ENCODE data around the gene DAAM1.

Gene DAAM1

GRCh38 chr14:59292028-59292427, 103.6 kb downstream of the DAAM1 start:
- Histone ChIP-seq H3K27me3 (ENCODE audit: control insufficient read depth, insufficient read depth, low read length) (no peaks in the 10 kb centered on the region), H3K27ac (ENCODE audit: low read depth, low read length) (no peak overlapping the region), H3K4me3 (ENCODE audit: low read depth, low read length) (no peak overlapping the region)

GRCh38 chr14:59292921-59293534, 104.6 kb downstream of the DAAM1 start:
- no peaks in the 10 kb centered on the region for H3K9me3 ChIP-seq (ENCODE audit: control insufficient read depth, insufficient read depth, low read length)
- no peak overlapping the region for H3K4me3 ChIP-seq (ENCODE audit: low read depth, low read length)
- no peaks in the 10 kb centered on the region for H3K27me3 ChIP-seq (ENCODE audit: control insufficient read depth, insufficient read depth, low read length)
- H3K27ac ChIP-seq (ENCODE audit: low read depth, low read length), result no peak overlapping the region
- no peaks in the 10 kb centered on the region for H3K4me1 ChIP-seq (ENCODE audit: control insufficient read depth, insufficient read depth, low read length)
- peaks cover 13% of the 10 kb centered on the region for H3K36me3 ChIP-seq (ENCODE audit: control insufficient read depth, insufficient read depth, low read length)
- H3K9ac ChIP-seq (ENCODE audit: low read depth, low read length), result no peak overlapping the region

More at GRCh38 chr14:59292028-59292427, 103.6 kb downstream of the DAAM1 start:
- Histone ChIP-seq H3K9ac (ENCODE audit: low read depth, low read length) (no peak overlapping the region), H3K4me1 (ENCODE audit: control insufficient read depth, insufficient read depth, low read length) (no peaks in the 10 kb centered on the region), H3K9me3 (ENCODE audit: control insufficient read depth, insufficient read depth, low read length) (no peaks in the 10 kb centered on the region), H3K36me3 (ENCODE audit: control insufficient read depth, insufficient read depth, low read length) (peaks cover 13% of the 10 kb centered on the region)

- Histone ChIP-seq H3K4me3 (ENCODE audit: low read depth, low read length) (no peak overlapping the region), H3K27me3 (ENCODE audit: control insufficient read depth, insufficient read depth, low read length) (no peaks in the 10 kb centered on the region), H3K4me1 (ENCODE audit: control insufficient read depth, insufficient read depth, low read length) (no peaks in the 10 kb centered on the region), H3K9ac (ENCODE audit: low read depth, low read length) (no peak overlapping the region), H3K36me3 (ENCODE audit: control insufficient read depth, insufficient read depth, low read length) (peaks cover 13% of the 10 kb centered on the region), H3K27ac (ENCODE audit: low read depth, low read length) (no peak overlapping the region), H3K9me3 (ENCODE audit: control insufficient read depth, insufficient read depth, low read length) (no peaks in the 10 kb centered on the region)
Measured at GRCh38 chr14:59293935-59294661, 105.6 kb downstream of the DAAM1 start.

GRCh38 chr14:59294662-59294992, 106.2 kb downstream of the DAAM1 start:
- Histone ChIP-seq H3K27ac (ENCODE audit: low read depth, low read length) (no peak overlapping the region), H3K9me3 (ENCODE audit: control insufficient read depth, insufficient read depth, low read length) (no peaks in the 10 kb centered on the region), H3K4me3 (ENCODE audit: low read depth, low read length) (no peak overlapping the region), H3K9ac (ENCODE audit: low read depth, low read length) (no peak overlapping the region), H3K4me1 (ENCODE audit: control insufficient read depth, insufficient read depth, low read length) (no peaks in the 10 kb centered on the region), H3K36me3 (ENCODE audit: control insufficient read depth, insufficient read depth, low read length) (peaks cover 13% of the 10 kb centered on the region), H3K27me3 (ENCODE audit: control insufficient read depth, insufficient read depth, low read length) (no peaks in the 10 kb centered on the region)

GRCh38 chr14:59295951-59296350, 107.5 kb downstream of the DAAM1 start:
- Histone ChIP-seq H3K9ac (ENCODE audit: low read depth, low read length) (no peak overlapping the region), H3K4me3 (ENCODE audit: low read depth, low read length) (no peak overlapping the region), H3K27ac (ENCODE audit: low read depth, low read length) (no peak overlapping the region), H3K4me1 (ENCODE audit: control insufficient read depth, insufficient read depth, low read length) (no peaks in the 10 kb centered on the region), H3K36me3 (ENCODE audit: control insufficient read depth, insufficient read depth, low read length) (peaks cover 13% of the 10 kb centered on the region), H3K27me3 (ENCODE audit: control insufficient read depth, insufficient read depth, low read length) (no peaks in the 10 kb centered on the region), H3K9me3 (ENCODE audit: control insufficient read depth, insufficient read depth, low read length) (no peaks in the 10 kb centered on the region)

- H3K27me3 ChIP-seq (ENCODE audit: control insufficient read depth, insufficient read depth, low read length), result no peaks in the 10 kb centered on the region
- 0 out of 2 replicates have a peak, but pooled peaks cover 2% of the 10 kb centered on the region for H3K4me1 ChIP-seq (ENCODE audit: control insufficient read depth, insufficient read depth, low read length)
Measured at GRCh38 chr14:59296508-59296907, 108.0 kb downstream of the DAAM1 start.

GRCh38 chr14:59297071-59297776, 108.8 kb downstream of the DAAM1 start:
- no peak overlapping the region for H3K4me3 ChIP-seq (ENCODE audit: low read depth, low read length)
- H3K4me1 ChIP-seq (ENCODE audit: control insufficient read depth, insufficient read depth, low read length), result 0 out of 2 replicates have a peak, but pooled peaks cover 3% of the 10 kb centered on the region
- no peaks in the 10 kb centered on the region for H3K27me3 ChIP-seq (ENCODE audit: control insufficient read depth, insufficient read depth, low read length)
- no peak overlapping the region for H3K9ac ChIP-seq (ENCODE audit: low read depth, low read length)
- H3K9me3 ChIP-seq (ENCODE audit: control insufficient read depth, insufficient read depth, low read length), result no peaks in the 10 kb centered on the region
- H3K36me3 ChIP-seq (ENCODE audit: control insufficient read depth, insufficient read depth, low read length), result peaks cover 3% of the 10 kb centered on the region; the same call in 1 of the 2 replicates
- no peak overlapping the region for H3K27ac ChIP-seq (ENCODE audit: low read depth, low read length)

More at GRCh38 chr14:59296508-59296907, 108.0 kb downstream of the DAAM1 start:
- peaks cover 10% of the 10 kb centered on the region for H3K36me3 ChIP-seq (ENCODE audit: control insufficient read depth, insufficient read depth, low read length)
- no peak overlapping the region for H3K27ac ChIP-seq (ENCODE audit: low read depth, low read length)
- no peak overlapping the region for H3K9ac ChIP-seq (ENCODE audit: low read depth, low read length)
- no peaks in the 10 kb centered on the region for H3K9me3 ChIP-seq (ENCODE audit: control insufficient read depth, insufficient read depth, low read length)
- no peak overlapping the region for H3K4me3 ChIP-seq (ENCODE audit: low read depth, low read length)

- H3K9me3 ChIP-seq (ENCODE audit: control insufficient read depth, insufficient read depth, low read length), result no peaks in the 10 kb centered on the region
- no peak overlapping the region for H3K4me3 ChIP-seq (ENCODE audit: low read depth, low read length)
- H3K9ac ChIP-seq (ENCODE audit: low read depth, low read length), result no peak overlapping the region
- no peaks in the 10 kb centered on the region for H3K27me3 ChIP-seq (ENCODE audit: control insufficient read depth, insufficient read depth, low read length)
- no peaks in the 10 kb centered on the region for H3K36me3 ChIP-seq (ENCODE audit: control insufficient read depth, insufficient read depth, low read length)
- 0 out of 2 replicates have a peak, but pooled peaks cover 8% of the 10 kb centered on the region for H3K4me1 ChIP-seq (ENCODE audit: control insufficient read depth, insufficient read depth, low read length)
- no peak overlapping the region for H3K27ac ChIP-seq (ENCODE audit: low read depth, low read length)
Measured at GRCh38 chr14:59299731-59300130, 111.3 kb downstream of the DAAM1 start.

GRCh38 chr14:59301354-59301753, 112.9 kb downstream of the DAAM1 start:
- Histone ChIP-seq H3K4me3 (ENCODE audit: low read depth, low read length) (no peak overlapping the region), H3K27me3 (ENCODE audit: control insufficient read depth, insufficient read depth, low read length) (no peaks in the 10 kb centered on the region), H3K27ac (ENCODE audit: low read depth, low read length) (no peak overlapping the region), H3K4me1 (ENCODE audit: control insufficient read depth, insufficient read depth, low read length) (peaks cover 16% of the 10 kb centered on the region), H3K9me3 (ENCODE audit: control insufficient read depth, insufficient read depth, low read length) (no peaks in the 10 kb centered on the region), H3K9ac (ENCODE audit: low read depth, low read length) (no peak overlapping the region), H3K36me3 (ENCODE audit: control insufficient read depth, insufficient read depth, low read length) (no peaks in the 10 kb centered on the region)

GRCh38 chr14:59302313-59302712, 113.8 kb downstream of the DAAM1 start:
- no peak overlapping the region for H3K4me3 ChIP-seq (ENCODE audit: low read depth, low read length)
- H3K9ac ChIP-seq (ENCODE audit: low read depth, low read length), result no peak overlapping the region
- no peaks in the 10 kb centered on the region for H3K9me3 ChIP-seq (ENCODE audit: control insufficient read depth, insufficient read depth, low read length)
- H3K4me1 ChIP-seq (ENCODE audit: control insufficient read depth, insufficient read depth, low read length), result peaks cover 26% of the 10 kb centered on the region
- H3K36me3 ChIP-seq (ENCODE audit: control insufficient read depth, insufficient read depth, low read length), result no peaks in the 10 kb centered on the region
- H3K27me3 ChIP-seq (ENCODE audit: control insufficient read depth, insufficient read depth, low read length), result no peaks in the 10 kb centered on the region
- no peak overlapping the region for H3K27ac ChIP-seq (ENCODE audit: low read depth, low read length)

- peaks cover 27% of the 10 kb centered on the region for H3K4me1 ChIP-seq (ENCODE audit: control insufficient read depth, insufficient read depth, low read length)
- H3K27me3 ChIP-seq (ENCODE audit: control insufficient read depth, insufficient read depth, low read length), result no peaks in the 10 kb centered on the region
- no peak overlapping the region for H3K27ac ChIP-seq (ENCODE audit: low read depth, low read length)
- no peak overlapping the region for H3K4me3 ChIP-seq (ENCODE audit: low read depth, low read length)
- H3K36me3 ChIP-seq (ENCODE audit: control insufficient read depth, insufficient read depth, low read length), result no peaks in the 10 kb centered on the region
- H3K9ac ChIP-seq (ENCODE audit: low read depth, low read length), result no peak overlapping the region
- H3K9me3 ChIP-seq (ENCODE audit: control insufficient read depth, insufficient read depth, low read length), result no peaks in the 10 kb centered on the region
Measured at GRCh38 chr14:59303216-59303615, 114.7 kb downstream of the DAAM1 start.
